Calu3 (cell line): ENCODE measurements around the gene RNF135. TPM values are rescaled to one million over a fixed set of nuclear protein-coding genes. Genes with fewer than 3 reads are reported as not detected.
"Not testable (repeated sequence)": the region's sequence is repeated elsewhere in the genome, so short reads cannot be mapped to it uniquely, and the experiment has no call there.

Source experiments
- BruUV-seq: library from RNA; stranded (reverse); fragments of 400-500 nt; replicated peaks from 2 replicates; lab custom pipeline; 2021; lab: Mats Ljungman, UMichigan
- CTCF ChIA-PET: fragments of 300-600 bp; sonication (Branson Sonifier 250); formaldehyde crosslinking; loops from one replicate; lab custom pipeline; 2022; ENCODE audit warnings: antibody characterized with exemption; lab: Charles Lee
- DNase-seq: peaks from one replicate; pipeline ENCODE4 v3.0.0; 2022
- H3K27ac Mint-ChIP-seq: one replicate; pipeline ENCODE4 v1.8.0; 2022; ENCODE audit warnings: mixed read lengths; ENCODE audit not compliant: unreplicated experiment
- H3K27me3 Mint-ChIP-seq: one replicate; pipeline ENCODE4 v1.8.0; 2022; ENCODE audit warnings: mixed read lengths; ENCODE audit not compliant: unreplicated experiment
- H3K36me3 Mint-ChIP-seq: one replicate; pipeline ENCODE4 v1.8.0; 2022; ENCODE audit warnings: mild to moderate bottlenecking, moderate library complexity, mixed read lengths; ENCODE audit not compliant: insufficient read depth, unreplicated experiment
- H3K4me1 Mint-ChIP-seq: one replicate; pipeline ENCODE4 v1.8.0; 2022; ENCODE audit warnings: mild to moderate bottlenecking, low read depth, mixed read lengths; ENCODE audit not compliant: unreplicated experiment
- H3K4me3 Mint-ChIP-seq: one replicate; pipeline ENCODE4 v1.8.0; 2022; ENCODE audit warnings: mild to moderate bottlenecking, low read depth, moderate library complexity, mixed read lengths; ENCODE audit not compliant: unreplicated experiment
- H3K9me3 Mint-ChIP-seq: one replicate; pipeline ENCODE4 v1.8.0; 2022; ENCODE audit warnings: low read depth, mixed read lengths; ENCODE audit not compliant: unreplicated experiment
- intact Hi-C: fragments of 100-400 bp; cut with micrococcal nuclease; formaldehyde crosslinking; loops from one replicate; pipeline ENCODE4 v1.10.0; 2022; ENCODE audit not compliant: unreplicated experiment
- total RNA-seq: library from RNA; stranded (reverse); gene quantifications from 2 replicates; pipeline ENCODE4 v1.2.3, GENCODE V29; 2022
- TF ChIP-seq, protein P1 (sequence below): fragments of 200-600 bp; IDR thresholded peaks from one replicate; pipeline ENCODE4 v1.8.0; 2022; ENCODE audit warnings: antibody characterized with exemption; ENCODE audit not compliant: unreplicated experiment

RNF135 gene
- total RNA-seq, 1 experiment from 2014 or later = 7.5 TPM

GRCh38 chr17:31003225-31003866, 32.5 kb downstream of the RNF135 start:
- H3K9me3 Mint-ChIP-seq = peaks cover 2% of the 10 kb centered on the region
- peaks cover 10% of the 10 kb centered on the region for H3K36me3 Mint-ChIP-seq
- peaks cover 17% of the 10 kb centered on the region for H3K4me1 Mint-ChIP-seq
- H3K27ac Mint-ChIP-seq = no peak overlapping the region
- no peaks in the 10 kb centered on the region for H3K27me3 Mint-ChIP-seq
- BruUV-seq = no TSS peak
- no peak overlapping the region for H3K4me3 Mint-ChIP-seq
- CTCF ChIA-PET = interaction anchor here (0.7 kb wide), 1 partner anchor 96 kb away, joined by 3 read pairs; no protein-coding TSS in a partner anchor
- intact Hi-C loops = no loop called here
- TF ChIP-seq, protein P1, sequence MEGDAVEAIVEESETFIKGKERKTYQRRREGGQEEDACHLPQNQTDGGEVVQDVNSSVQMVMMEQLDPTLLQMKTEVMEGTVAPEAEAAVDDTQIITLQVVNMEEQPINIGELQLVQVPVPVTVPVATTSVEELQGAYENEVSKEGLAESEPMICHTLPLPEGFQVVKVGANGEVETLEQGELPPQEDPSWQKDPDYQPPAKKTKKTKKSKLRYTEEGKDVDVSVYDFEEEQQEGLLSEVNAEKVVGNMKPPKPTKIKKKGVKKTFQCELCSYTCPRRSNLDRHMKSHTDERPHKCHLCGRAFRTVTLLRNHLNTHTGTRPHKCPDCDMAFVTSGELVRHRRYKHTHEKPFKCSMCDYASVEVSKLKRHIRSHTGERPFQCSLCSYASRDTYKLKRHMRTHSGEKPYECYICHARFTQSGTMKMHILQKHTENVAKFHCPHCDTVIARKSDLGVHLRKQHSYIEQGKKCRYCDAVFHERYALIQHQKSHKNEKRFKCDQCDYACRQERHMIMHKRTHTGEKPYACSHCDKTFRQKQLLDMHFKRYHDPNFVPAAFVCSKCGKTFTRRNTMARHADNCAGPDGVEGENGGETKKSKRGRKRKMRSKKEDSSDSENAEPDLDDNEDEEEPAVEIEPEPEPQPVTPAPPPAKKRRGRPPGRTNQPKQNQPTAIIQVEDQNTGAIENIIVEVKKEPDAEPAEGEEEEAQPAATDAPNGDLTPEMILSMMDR = no peak
- no peak for DNase-seq

DNA sequence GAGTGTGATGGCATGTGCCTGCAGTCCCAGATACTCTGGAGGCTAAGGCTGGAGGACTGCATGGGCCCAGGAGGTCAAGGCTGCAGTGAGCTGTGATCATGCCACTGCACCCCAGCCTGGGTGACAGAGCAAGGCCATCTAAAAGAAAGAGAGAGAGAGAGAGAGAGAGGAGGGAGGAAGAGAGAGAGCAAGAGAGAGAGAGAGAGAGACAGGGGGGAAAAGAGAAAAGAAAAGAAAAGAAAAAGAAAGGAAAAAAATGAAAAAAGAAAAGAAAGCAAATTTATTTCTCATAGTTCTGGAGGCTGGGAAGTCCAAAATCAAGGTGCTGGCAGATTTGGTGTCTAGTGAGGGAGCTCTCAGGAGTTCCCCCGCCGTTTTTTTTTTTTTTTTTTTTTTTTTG, 33.3 kb downstream of the RNF135 start:
- H3K27me3 Mint-ChIP-seq = no peaks in the 10 kb centered on the region
- no TSS peak for BruUV-seq
- H3K27ac Mint-ChIP-seq = no peak overlapping the region
- peaks cover 2% of the 10 kb centered on the region for H3K9me3 Mint-ChIP-seq
- CTCF ChIA-PET = interaction anchor here (0.7 kb wide), 2 partner anchors 95 to 738 kb away, joined by 3 read pairs; no protein-coding TSS in a partner anchor
- peaks cover 18% of the 10 kb centered on the region for H3K4me1 Mint-ChIP-seq
- intact Hi-C loops = no loop called here
- no peak overlapping the region for H3K4me3 Mint-ChIP-seq
- TF ChIP-seq, protein P1 = no peak
- peaks cover 18% of the 10 kb centered on the region for H3K36me3 Mint-ChIP-seq
- no peak for DNase-seq

DNA sequence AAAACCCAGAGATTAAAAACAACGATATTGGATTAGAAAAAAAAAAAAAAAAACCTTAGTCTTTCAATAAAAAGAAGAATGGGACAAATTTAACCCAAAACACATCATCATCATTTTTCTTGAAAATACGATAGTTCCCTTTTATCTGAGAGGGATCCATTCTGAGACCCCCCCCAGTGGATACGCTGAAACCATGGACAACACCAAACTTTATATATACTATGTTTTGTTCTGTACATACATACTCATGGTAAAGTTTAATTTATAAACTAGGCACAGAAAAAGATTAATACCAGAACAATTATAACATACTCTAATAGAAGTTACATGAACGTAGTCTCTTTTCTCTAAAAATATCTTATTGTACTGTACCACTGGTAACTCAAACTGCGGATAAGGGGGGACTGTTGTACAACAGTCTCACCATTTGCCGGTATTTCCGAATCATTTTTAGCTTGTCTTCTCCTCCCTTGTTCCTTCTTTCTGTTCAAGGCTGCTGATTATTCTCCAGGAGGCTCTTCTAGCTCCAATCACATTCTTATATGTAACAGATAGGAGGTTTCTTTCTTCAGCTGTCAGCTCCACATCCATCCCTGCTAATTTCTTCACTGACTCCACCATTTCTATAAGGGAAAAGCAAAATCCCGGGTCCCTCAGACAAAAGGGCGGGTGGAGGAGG, 37.0 kb downstream of the RNF135 start:
- H3K4me3 Mint-ChIP-seq = peak overlapping the region; percentile 94
- no TSS peak for BruUV-seq

GRCh38 chr17:31008374-31009041, 37.7 kb downstream of the RNF135 start:
- peaks cover 16% of the 10 kb centered on the region for H3K36me3 Mint-ChIP-seq
- H3K9me3 Mint-ChIP-seq = peaks cover 2% of the 10 kb centered on the region
- H3K27me3 Mint-ChIP-seq = no peaks in the 10 kb centered on the region
- CTCF ChIA-PET = interaction anchor here (0.6 to 0.7 kb wide), 4 partner anchors 50 to 719 kb away, joined by 3 to 11 read pairs (median 4); no protein-coding TSS in a partner anchor
- peak overlapping the region; percentile 94 for H3K4me3 Mint-ChIP-seq
- peaks cover 18% of the 10 kb centered on the region for H3K4me1 Mint-ChIP-seq
- intact Hi-C loops = no loop called here
- BruUV-seq = no TSS peak
- peak; percentile 68 for DNase-seq
- TF ChIP-seq, protein P1 = no peak
- H3K27ac Mint-ChIP-seq = peak overlapping the region; percentile 52

More for the DNA sequence above, 37.0 kb downstream of the RNF135 start:
- peaks cover 2% of the 10 kb centered on the region for H3K9me3 Mint-ChIP-seq
- intact Hi-C loops = no loop called here
- H3K27me3 Mint-ChIP-seq = no peaks in the 10 kb centered on the region
- no peak for DNase-seq
- peaks cover 18% of the 10 kb centered on the region for H3K4me1 Mint-ChIP-seq
- peaks cover 16% of the 10 kb centered on the region for H3K36me3 Mint-ChIP-seq
- H3K27ac Mint-ChIP-seq = no peak overlapping the region
- CTCF ChIA-PET = interaction anchor here (0.6 to 0.7 kb wide), 3 partner anchors 51 to 719 kb away, joined by 3 to 4 read pairs (median 3); no protein-coding TSS in a partner anchor
- TF ChIP-seq, protein P1 = no peak

- Mint-ChIP-seq H3K4me3 (peak overlapping the region; percentile 94), H3K4me1 (peaks cover 18% of the 10 kb centered on the region), H3K36me3 (peaks cover 16% of the 10 kb centered on the region), H3K27ac (peak overlapping the region; percentile 52)
- BruUV-seq, H3K9me3 Mint-ChIP-seq, H3K27me3 Mint-ChIP-seq, intact Hi-C loops: not testable (repeated sequence)
- CTCF ChIA-PET = interaction anchor here (0.7 kb wide), 1 partner anchor 91 kb away, joined by 11 read pairs; no protein-coding TSS in a partner anchor
- DNase-seq = peak; percentile 4
Measured at GRCh38 chr17:31009042-31009702, 38.3 kb downstream of the RNF135 start.

GRCh38 chr17:31010014-31010413, 39.2 kb downstream of the RNF135 start:
- Mint-ChIP-seq H3K36me3 (peaks cover 16% of the 10 kb centered on the region), H3K4me1 (peaks cover 18% of the 10 kb centered on the region)
- DNase-seq, intact Hi-C loops, H3K9me3 Mint-ChIP-seq, H3K4me3 Mint-ChIP-seq, H3K27me3 Mint-ChIP-seq, H3K27ac Mint-ChIP-seq, BruUV-seq, CTCF ChIA-PET: not testable (repeated sequence)
